Stimulated activated CD8-positive, alpha-beta memory T cell treated with anti-CD3 and anti-CD28 coated beads, Interleukin-2, amount 100 ng/mL, for 1 hour (primary cell): ENCODE results near the gene ADAM19.

ENCODE experiments used
- DNase-seq, 2 donors: peaks; one replicate each; pipeline ENCODE4 v3.0.0-alpha.2; 2020; ENCODE audit warnings: low read depth in 2 of 2

The ADAM19 gene

GRCh38 chr5:157575381-157576020 lies at the start of gene ADAM19:
Gene ADAM19, minus strand, starts transcription at chr5:157575775. Its CDS starts 79 bp downstream, at chr5:157575696.
- DNase-seq, result peak in 1 of 2 donors; percentile 51

- DNase-seq, result no peak
These were observed 48.6 kb upstream of the ADAM19 start for GRCh38 chr5:157624144-157624543.

- DNase-seq, result no peak
These were observed 45.2 kb upstream of the ADAM19 start for GRCh38 chr5:157620776-157621175.

GRCh38 chr5:157618191-157618765 lies 42.7 kb upstream of the ADAM19 start:
- no peak for DNase-seq

GRCh38 chr5:157616785-157617184 lies 41.2 kb upstream of the ADAM19 start:
- no peak for DNase-seq

GRCh38 chr5:157613385-157614245 lies 38.0 kb upstream of the ADAM19 start:
- no peak for DNase-seq

GRCh38 chr5:157612581-157612980 lies 37.0 kb upstream of the ADAM19 start:
- DNase-seq, result no peak

- no peak for DNase-seq
These were observed 36.2 kb upstream of the ADAM19 start for GRCh38 chr5:157611571-157612476.

GRCh38 chr5:157610990-157611389 lies 35.4 kb upstream of the ADAM19 start:
- DNase-seq, result no peak

- DNase-seq, result no peak
These were observed 33.5 kb upstream of the ADAM19 start for GRCh38 chr5:157608972-157609565.

GRCh38 chr5:157607371-157608161 lies 32.0 kb upstream of the ADAM19 start:
- DNase-seq, result peak; percentile 22 to 44

- no peak for DNase-seq
These were observed 30.5 kb upstream of the ADAM19 start for GRCh38 chr5:157606046-157606445.

- peak; percentile 17 to 51 for DNase-seq
These were observed 28.0 kb upstream of the ADAM19 start for GRCh38 chr5:157603333-157604190.

- no peak for DNase-seq
These were observed 26.9 kb upstream of the ADAM19 start for GRCh38 chr5:157602505-157602904.

- no peak for DNase-seq
These were observed 24.7 kb upstream of the ADAM19 start for GRCh38 chr5:157600252-157600651.

GRCh38 chr5:157599565-157599964 lies 24.0 kb upstream of the ADAM19 start:
- DNase-seq, result no peak

- no peak for DNase-seq
These were observed 22.9 kb upstream of the ADAM19 start for GRCh38 chr5:157598350-157598936.

- DNase-seq, result no peak
These were observed 21.7 kb upstream of the ADAM19 start for GRCh38 chr5:157597277-157597676.

GRCh38 chr5:157596487-157596886 lies 20.9 kb upstream of the ADAM19 start:
- DNase-seq, result no peak
